Measurements from ENCODE around the gene MYO1G.
A peak's percentile ranks its signal among the peaks of the same experiment; 100 is the strongest.
"Not testable (repeated sequence)": the region's sequence is repeated elsewhere in the genome, so short reads cannot be mapped to it uniquely, and the experiment has no call there.

Gene MYO1G

DNA sequence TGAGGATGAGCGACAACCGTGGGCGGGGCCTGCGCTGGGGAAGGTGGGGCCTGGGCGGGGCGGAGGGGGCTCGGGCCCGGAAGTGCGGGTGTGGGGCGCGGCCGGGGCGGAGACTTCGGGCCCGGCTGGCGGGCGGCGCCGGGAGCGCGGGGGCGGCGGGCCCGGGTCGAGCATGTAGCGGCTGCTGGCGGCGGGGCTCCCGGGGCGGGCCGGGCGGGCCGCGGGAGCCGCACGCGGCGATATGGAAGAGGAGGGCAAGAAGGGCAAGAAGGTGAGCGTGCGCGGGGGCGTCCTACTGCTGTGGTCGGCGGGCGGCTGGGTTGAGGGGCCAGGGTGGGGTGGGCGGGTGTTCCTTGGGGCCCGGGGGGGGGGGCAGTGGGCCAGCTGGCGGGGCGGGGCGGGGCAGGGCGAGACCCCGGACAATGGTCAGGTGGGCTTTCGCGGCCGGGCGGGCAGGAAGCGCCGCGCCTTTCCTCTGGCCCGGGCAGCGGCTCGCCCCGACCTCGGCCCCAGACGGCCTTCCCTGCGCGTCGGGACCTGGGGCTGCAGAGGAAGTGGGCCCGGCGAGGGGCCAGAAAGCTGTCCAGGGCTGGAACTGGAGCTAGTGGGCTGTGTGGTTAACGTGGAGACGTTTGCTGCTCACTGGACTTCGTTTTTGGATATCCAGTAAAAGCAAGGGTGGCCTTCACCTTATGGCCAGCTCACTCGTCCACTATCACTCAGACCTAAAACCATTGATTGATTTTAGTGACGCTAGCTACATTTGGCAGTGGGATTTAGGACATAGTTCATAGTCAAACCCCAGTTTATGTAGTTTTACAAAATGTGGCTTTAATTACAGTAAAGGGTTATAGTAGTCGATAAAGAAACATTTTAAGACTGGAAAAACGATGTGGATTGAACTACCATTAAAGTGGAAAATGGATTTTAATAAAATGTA is 21.5 kb upstream of the MYO1G start, which contains the start of gene CCM2:
Gene CCM2, plus strand, starts transcription at position 109 of the 940 bp plus-strand sequence. Its CDS starts 133 bp downstream, at position 242.
- Histone ChIP-seq H3K27me3 (ENCODE audit: control insufficient read depth in 5 of 5, insufficient read depth in 4 of 5, low read length in 5 of 5) (no peaks in the 10 kb centered on the region), H3K4me3 (ENCODE audit: low read depth in 1 of 5, low read length in 5 of 5) (peak within 1 kb of the TSS; percentile 73 to 94 (median 81)), H3K4me1 (ENCODE audit: control insufficient read depth in 5 of 5, insufficient read depth in 5 of 5, low read length in 5 of 5) (peaks cover 3 to 27% (median 19%) of the 10 kb centered on the region in 5 donors), H3K36me3 (ENCODE audit: control insufficient read depth in 5 of 5, insufficient read depth in 5 of 5, low read length in 5 of 5) (no peaks in the 10 kb centered on the region), H3K9ac (ENCODE audit: low read length in 5 of 5) (peak within 1 kb of the TSS; percentile 70 to 93 (median 75)), H3K9me3 (ENCODE audit: control insufficient read depth in 5 of 5, low read length in 5 of 5) (no peaks in the 10 kb centered on the region), H3K27ac (ENCODE audit: low read depth, low read length) (peak within 1 kb of the TSS; percentile 85)

DNA sequence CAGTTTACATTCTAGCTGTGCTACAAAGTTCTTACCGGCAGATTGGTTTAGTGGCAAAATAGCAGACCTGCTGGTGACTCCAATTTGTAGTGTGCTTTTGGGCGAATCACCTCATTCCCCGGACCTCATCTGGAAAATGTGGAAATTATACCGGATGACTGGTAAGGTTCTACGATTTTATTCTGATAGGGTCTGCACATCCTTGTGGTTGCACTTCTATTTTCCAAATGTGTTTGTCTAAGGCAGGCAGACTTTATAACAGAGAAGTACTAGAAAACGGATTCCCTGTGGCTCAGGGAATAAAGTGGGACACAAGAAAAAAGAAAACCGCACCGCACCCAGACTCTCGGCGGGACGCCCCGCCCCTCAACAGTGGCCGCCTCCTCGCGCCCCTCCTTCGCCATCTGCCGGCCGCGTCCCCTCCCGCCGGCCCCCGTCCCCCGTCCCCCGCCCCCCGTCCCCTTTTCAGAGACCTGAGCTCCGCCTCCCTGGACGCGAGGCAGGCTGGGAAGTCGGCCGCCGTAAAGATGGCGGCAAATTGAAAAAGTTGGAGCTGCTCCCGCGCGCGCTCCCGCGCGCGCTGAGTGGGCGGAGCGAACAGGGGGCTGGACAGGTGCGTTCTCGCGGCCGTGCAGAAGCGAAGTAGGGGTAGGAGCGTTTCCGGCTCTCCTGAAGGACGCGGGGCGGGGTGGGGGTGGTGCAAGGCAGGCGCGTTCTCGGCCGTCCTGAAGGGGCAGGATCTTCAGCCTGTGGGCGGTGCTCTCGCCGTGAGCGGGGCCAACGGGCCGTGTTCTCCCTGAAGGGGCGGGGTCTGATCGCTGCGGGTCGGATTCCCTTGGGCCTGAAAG is 20.7 kb upstream of the MYO1G start:
- peak overlapping the region; percentile 85 for H3K27ac ChIP-seq (ENCODE audit: low read depth, low read length)
- H3K27me3 ChIP-seq (ENCODE audit: control insufficient read depth in 5 of 5, insufficient read depth in 4 of 5, low read length in 5 of 5), result no peaks in the 10 kb centered on the region

DNA sequence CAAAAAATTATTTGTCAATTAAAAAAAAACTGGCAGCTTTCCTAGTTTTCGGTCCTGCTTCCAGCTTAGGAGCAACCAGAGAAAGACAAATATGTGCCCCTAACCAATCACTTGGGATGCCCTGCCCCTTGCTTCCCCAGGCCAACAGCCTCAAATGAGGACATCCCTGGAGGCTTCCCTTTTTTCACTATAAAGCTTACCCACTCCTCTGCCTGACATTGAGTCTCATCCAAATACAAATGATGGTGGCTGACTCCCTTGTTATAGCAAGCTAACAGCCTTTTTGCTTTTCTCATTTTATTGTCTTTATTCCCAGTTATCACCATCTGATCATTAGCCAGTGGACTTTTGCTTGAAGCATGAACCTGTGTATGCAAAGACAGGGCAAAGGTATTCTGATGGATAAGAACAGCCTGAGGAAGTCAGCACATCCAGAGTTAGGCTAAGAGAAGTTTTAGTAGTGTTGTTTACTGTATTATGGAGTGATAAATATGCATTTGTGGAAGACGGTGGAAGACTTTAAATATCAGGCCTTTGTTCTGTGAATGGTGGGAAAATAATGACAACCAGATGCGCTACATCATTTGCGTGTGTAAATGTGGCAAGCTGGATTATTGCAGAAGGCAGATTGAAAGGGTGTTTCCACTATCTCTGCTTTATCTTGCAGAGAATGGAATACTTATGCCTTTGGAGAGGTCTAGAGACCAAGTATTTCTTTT is 19.5 kb upstream of the MYO1G start:
- no peaks in the 10 kb centered on the region for H3K9me3 ChIP-seq (ENCODE audit: control insufficient read depth in 5 of 5, low read length in 5 of 5)
- no peaks in the 10 kb centered on the region for H3K36me3 ChIP-seq (ENCODE audit: control insufficient read depth in 5 of 5, insufficient read depth in 5 of 5, low read length in 5 of 5)
- H3K4me3 ChIP-seq (ENCODE audit: low read depth in 1 of 5, low read length in 5 of 5), result peak overlapping the region in 1 of 5 donors; percentile 75
- peak overlapping the region; percentile 85 for H3K27ac ChIP-seq (ENCODE audit: low read depth, low read length)
- H3K4me1 ChIP-seq (ENCODE audit: control insufficient read depth in 5 of 5, insufficient read depth in 5 of 5, low read length in 5 of 5), result peaks cover 3 to 27% (median 19%) of the 10 kb centered on the region in 5 donors
- no peak overlapping the region for H3K9ac ChIP-seq (ENCODE audit: low read length in 5 of 5)
- no peaks in the 10 kb centered on the region for H3K27me3 ChIP-seq (ENCODE audit: control insufficient read depth in 5 of 5, insufficient read depth in 4 of 5, low read length in 5 of 5)

More for the DNA sequence above, 20.7 kb upstream of the MYO1G start:
- peak overlapping the region; percentile 73 to 94 (median 75) for H3K4me3 ChIP-seq (ENCODE audit: low read depth in 1 of 5, low read length in 5 of 5)
- H3K4me1 ChIP-seq (ENCODE audit: control insufficient read depth in 5 of 5, insufficient read depth in 5 of 5, low read length in 5 of 5), result peaks cover 3 to 27% (median 19%) of the 10 kb centered on the region in 5 donors
- no peaks in the 10 kb centered on the region for H3K9me3 ChIP-seq (ENCODE audit: control insufficient read depth in 5 of 5, low read length in 5 of 5)
- H3K9ac ChIP-seq (ENCODE audit: low read length in 5 of 5), result peak overlapping the region; percentile 44 to 78 (median 70)
- no peaks in the 10 kb centered on the region for H3K36me3 ChIP-seq (ENCODE audit: control insufficient read depth in 5 of 5, insufficient read depth in 5 of 5, low read length in 5 of 5)

DNA sequence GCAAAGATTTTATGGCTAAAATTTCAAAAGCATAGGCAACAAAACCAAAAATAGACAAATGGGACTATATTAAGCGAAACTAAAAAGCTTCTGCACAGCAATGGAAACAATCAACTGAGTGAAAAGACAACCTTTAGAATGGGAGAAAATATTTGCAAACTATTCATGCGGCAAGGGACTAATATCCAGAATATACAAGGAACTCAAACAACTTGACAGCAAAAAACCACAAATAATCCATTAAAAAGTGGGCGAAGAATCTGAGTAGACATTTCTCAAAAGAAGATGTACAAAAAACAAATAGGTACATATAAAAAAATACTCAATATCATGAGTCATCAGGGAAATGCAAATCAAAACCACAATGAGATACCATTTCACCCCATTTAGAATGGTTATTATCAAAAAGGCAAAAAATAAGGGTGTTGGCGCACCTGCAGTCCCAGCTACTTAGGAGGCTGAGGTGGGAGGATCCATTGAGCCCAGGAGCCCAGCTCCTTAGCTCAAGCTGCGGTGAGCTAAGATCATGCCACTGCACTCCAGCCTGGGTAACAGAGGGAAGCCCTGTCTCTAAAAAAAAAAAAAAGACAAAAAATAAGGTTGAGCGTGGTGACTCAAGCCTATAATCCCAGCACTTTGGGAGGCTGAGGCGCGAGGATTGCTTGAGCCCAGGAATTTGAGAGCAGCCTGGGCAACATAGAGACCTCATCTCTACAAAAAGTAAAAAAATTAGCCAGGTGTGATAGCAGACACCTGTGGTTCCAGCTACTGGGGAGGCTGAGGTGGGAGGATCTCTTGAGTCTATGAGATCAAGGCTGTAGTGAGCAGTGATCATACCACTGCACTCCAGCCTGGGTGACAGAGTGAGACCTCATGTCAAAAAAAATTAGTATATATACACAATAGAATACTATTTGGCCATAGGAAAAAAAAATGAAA is 17.0 kb upstream of the MYO1G start:
- H3K36me3 ChIP-seq (ENCODE audit: control insufficient read depth in 5 of 5, insufficient read depth in 5 of 5, low read length in 5 of 5), result no peaks in the 10 kb centered on the region
- no peaks in the 10 kb centered on the region for H3K27me3 ChIP-seq (ENCODE audit: control insufficient read depth in 5 of 5, insufficient read depth in 4 of 5, low read length in 5 of 5)
- H3K9ac ChIP-seq (ENCODE audit: low read length in 5 of 5), result no peak overlapping the region
- no peaks in the 10 kb centered on the region for H3K9me3 ChIP-seq (ENCODE audit: control insufficient read depth in 5 of 5, low read length in 5 of 5)
- no peak overlapping the region for H3K4me3 ChIP-seq (ENCODE audit: low read depth in 1 of 5, low read length in 5 of 5)
- peaks cover 0 to 13% (median 4%) of the 10 kb centered on the region in 5 donors for H3K4me1 ChIP-seq (ENCODE audit: control insufficient read depth in 5 of 5, insufficient read depth in 5 of 5, low read length in 5 of 5)
- H3K27ac ChIP-seq (ENCODE audit: low read depth, low read length), result no peak overlapping the region

DNA sequence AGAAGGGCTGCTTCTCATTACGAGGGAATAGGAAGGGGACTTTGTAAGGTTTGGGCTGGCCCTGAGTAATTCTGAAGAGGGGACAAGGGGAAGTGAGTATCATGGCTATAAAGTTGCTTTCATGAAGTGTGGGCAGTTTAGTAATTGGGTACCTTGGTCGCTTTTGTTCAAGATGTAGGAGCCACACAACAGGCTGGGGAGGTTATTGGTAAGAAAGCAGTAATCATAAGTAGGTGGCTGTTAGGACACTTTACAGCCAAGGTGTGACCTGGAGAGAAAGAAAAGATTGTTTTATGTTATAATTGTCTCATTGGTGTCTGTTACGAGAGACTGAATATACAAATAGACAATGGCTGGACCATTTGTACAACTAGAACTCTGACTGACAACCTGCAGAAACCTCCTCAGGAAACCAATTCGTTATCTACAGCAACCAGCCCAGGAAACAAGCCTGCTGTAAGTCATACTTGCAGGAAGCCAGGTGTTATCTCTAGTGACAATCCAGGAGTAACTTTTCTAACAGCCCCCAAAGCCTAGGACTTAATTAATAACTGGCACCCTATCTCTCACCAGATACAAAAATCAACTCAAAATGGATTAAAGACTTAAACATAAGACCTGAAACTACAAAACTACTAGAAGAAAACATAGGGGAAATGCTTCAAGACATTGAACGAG is 16.2 kb upstream of the MYO1G start:
- no peak overlapping the region for H3K4me3 ChIP-seq (ENCODE audit: low read depth in 1 of 5, low read length in 5 of 5)
- H3K27ac ChIP-seq (ENCODE audit: low read depth, low read length), result no peak overlapping the region

DNA sequence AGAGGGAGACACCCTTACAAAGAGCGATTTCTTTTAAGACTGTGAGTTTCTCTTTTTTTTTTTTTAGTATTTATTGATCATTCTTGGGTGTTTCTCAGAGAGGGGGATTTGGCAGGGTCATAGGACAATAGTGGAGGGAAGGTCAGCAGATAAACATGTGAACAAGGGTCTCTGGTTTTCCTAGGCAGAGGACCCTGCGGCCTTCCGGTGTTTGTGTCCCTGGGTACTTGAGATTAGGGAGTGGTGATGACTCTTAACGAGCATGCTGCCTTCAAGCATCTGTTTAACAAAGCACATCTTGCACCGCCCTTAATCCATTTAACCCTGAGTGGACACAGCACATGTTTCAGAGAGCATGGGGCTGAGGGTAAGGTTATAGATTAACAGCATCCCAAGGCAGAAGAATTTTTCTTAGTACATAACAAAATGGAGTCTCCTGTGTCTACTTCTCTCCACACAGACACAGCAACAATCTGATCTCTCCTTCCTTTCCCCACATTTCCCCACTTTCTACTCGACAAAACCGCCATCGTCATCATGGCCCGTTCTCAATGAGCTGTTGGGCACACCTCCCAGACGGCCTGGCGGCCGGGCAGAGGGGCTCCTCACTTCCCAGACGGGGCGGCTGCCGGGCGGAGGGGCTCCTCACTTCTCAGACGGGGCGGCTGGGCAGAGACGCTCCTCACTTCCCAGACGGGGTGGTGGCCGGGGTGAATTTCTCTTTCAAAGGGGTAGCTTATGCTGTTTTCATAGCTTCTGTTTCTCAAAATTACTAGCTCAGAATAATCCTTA is 13.4 kb upstream of the MYO1G start:
- H3K9me3 ChIP-seq (ENCODE audit: control insufficient read depth in 5 of 5, low read length in 5 of 5), result not testable (repeated sequence)

More for the DNA sequence above, 16.2 kb upstream of the MYO1G start:
- Histone ChIP-seq H3K4me1 (ENCODE audit: control insufficient read depth in 5 of 5, insufficient read depth in 5 of 5, low read length in 5 of 5) (peaks cover 0 to 9% (median 0%) of the 10 kb centered on the region in 5 donors), H3K27me3 (ENCODE audit: control insufficient read depth in 5 of 5, insufficient read depth in 4 of 5, low read length in 5 of 5) (no peaks in the 10 kb centered on the region), H3K9me3 (ENCODE audit: control insufficient read depth in 5 of 5, low read length in 5 of 5) (no peaks in the 10 kb centered on the region), H3K36me3 (ENCODE audit: control insufficient read depth in 5 of 5, insufficient read depth in 5 of 5, low read length in 5 of 5) (no peaks in the 10 kb centered on the region), H3K9ac (ENCODE audit: low read length in 5 of 5) (no peak overlapping the region)

DNA sequence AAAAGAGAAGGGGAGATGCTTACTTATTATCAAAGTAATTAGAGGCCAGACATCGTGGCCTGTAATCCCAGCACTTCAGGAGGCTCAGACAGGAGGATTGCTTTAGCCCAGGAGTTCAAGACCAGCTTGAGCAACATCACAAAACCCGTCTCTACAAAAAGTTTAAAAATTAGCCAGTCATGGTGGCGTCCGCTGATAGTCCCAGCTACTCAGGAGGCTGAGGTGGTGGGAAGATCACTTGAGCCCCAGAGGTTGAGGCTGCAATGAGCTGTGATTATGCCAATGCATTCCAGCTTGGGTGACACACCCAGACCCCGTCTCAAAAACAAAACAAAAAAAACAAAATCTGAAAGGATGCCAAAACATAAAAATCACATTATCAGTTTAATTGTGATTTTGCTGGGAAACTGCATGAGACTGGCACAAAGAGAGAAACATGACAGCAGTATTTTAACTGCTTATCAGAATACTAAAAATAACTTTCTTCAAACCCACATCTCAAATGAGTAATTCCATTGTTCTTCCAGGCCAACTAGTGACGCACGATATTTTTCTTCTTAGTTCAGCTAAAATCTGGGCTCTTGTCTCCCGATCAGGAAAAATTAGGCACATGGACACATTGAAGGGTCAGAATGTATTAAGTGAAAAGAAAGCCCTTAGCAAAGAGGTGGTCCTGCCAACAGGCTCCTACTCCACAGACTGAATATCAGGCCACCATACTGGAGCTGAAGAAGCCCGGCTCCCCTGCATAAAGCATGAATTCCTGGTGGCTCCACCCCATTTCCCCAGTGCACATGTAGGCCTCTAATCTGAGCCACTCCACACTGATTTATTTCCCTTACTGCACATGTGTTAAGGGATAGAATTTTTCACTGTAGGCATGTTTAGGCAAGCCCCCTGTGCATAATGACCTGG is 11.6 kb upstream of the MYO1G start:
- H3K9ac ChIP-seq (ENCODE audit: low read length in 5 of 5), result peak overlapping the region in 1 of 5 donors; percentile 4
- H3K9me3 ChIP-seq (ENCODE audit: control insufficient read depth in 5 of 5, low read length in 5 of 5), result no peaks in the 10 kb centered on the region
- H3K4me1 ChIP-seq (ENCODE audit: control insufficient read depth in 5 of 5, insufficient read depth in 5 of 5, low read length in 5 of 5), result peaks cover 3 to 23% (median 19%) of the 10 kb centered on the region in 5 donors
- H3K27me3 ChIP-seq (ENCODE audit: control insufficient read depth in 5 of 5, insufficient read depth in 4 of 5, low read length in 5 of 5), result no peaks in the 10 kb centered on the region
- H3K27ac ChIP-seq (ENCODE audit: low read depth, low read length), result no peak overlapping the region
- H3K4me3 ChIP-seq (ENCODE audit: low read depth in 1 of 5, low read length in 5 of 5), result no peak overlapping the region
- no peaks in the 10 kb centered on the region for H3K36me3 ChIP-seq (ENCODE audit: control insufficient read depth in 5 of 5, insufficient read depth in 5 of 5, low read length in 5 of 5)

More for the DNA sequence above, 13.4 kb upstream of the MYO1G start:
- H3K27ac ChIP-seq (ENCODE audit: low read depth, low read length); H3K27me3 ChIP-seq (ENCODE audit: control insufficient read depth in 5 of 5, insufficient read depth in 4 of 5, low read length in 5 of 5); H3K36me3 ChIP-seq (ENCODE audit: control insufficient read depth in 5 of 5, insufficient read depth in 5 of 5, low read length in 5 of 5); H3K9ac ChIP-seq (ENCODE audit: low read length in 5 of 5); H3K4me1 ChIP-seq (ENCODE audit: control insufficient read depth in 5 of 5, insufficient read depth in 5 of 5, low read length in 5 of 5); H3K4me3 ChIP-seq (ENCODE audit: low read depth in 1 of 5, low read length in 5 of 5): not testable (repeated sequence)
